Testis (tissue), 2 donors: ENCODE data around the gene TASOR.

Experiments used
- CTCF ChIP-seq, 3 experiments: fragments of 450-650 bp in 2 of 3; fragments of 200-600 bp in 1 of 3; sonication (generic) in 1 of 3; IDR thresholded peaks; one replicate each; pipeline ENCODE4 v1.5.1; 2016 to 2019; ENCODE audit warnings: antibody characterized with exemption in 3 of 3, mild to moderate bottlenecking in 2 of 3, moderate library complexity in 1 of 3
- POLR2A ChIP-seq: fragments of 450-650 bp; IDR thresholded peaks from one replicate; pipeline ENCODE4 v1.6.1; 2017; ENCODE audit warnings: antibody characterized with exemption, mild to moderate bottlenecking, moderate library complexity

DNA sequence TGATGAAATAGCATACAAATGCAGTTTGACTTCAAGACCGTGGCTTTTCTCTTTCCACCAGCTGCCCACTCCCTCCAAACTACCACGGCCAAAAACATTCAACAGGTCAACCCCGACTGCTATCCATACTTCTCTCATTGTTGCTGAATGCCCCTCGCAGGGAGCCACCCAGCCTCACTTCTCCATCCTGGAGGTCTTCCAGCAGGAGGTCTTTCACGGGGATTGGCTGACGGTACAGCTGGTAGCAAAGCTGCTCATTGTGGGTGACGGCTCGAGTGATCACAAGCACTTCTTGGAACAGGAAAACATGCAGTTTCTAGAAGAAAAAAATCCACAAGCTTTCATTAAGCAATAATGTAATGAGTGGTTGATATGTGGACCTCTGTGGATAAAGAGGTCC lies 49.0 kb upstream of the TASOR start:
- TF ChIP-seq CTCF (IDR thresholded peaks at IDR 0.05): no peak
- TF ChIP-seq POLR2A: no peak
